HTR-8/SVneo (cell line): ENCODE data around the gene IRF4.

ENCODE experiments used
- DNase-seq: peaks from one replicate; pipeline ENCODE4 v3.0.0; 2011; ENCODE audit warnings: low spot score, mixed read lengths; ENCODE audit not compliant: insufficient read length
- FAIRE-seq: peaks from 2 replicates; lab custom pipeline; 2011; peaks lifted over from hg19 to GRCh38; lab: Jason Lieb, UNC

IRF4 gene

DNA sequence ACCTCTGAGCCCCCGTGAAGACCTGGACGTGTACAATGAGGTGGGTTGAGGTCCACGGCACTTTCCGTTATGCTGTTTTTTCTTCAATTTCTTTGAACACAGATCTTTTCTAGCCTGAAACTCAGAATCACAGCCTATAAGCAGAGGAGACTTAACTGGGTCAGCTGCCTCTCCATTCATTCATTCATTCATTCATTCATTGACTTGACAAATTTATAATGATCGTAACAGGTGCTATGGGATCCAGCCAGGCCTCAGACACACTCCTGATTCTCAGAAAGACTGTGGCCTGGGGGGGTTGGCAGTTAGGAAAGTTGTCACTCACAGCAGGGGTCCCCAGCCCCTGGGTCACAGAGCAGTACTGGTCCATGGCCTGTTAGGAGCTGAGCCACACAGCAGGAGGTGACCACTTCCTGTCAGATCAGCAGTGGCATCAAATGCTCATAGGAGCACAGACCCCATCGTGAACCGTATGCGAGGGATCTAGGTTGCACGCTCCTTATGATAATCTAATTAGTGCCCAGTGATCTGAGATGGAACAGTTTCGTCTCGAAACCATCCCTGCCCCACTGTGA, 38.6 kb upstream of the IRF4 start:
- FAIRE-seq (no peak), DNase-seq (no peak)

DNA sequence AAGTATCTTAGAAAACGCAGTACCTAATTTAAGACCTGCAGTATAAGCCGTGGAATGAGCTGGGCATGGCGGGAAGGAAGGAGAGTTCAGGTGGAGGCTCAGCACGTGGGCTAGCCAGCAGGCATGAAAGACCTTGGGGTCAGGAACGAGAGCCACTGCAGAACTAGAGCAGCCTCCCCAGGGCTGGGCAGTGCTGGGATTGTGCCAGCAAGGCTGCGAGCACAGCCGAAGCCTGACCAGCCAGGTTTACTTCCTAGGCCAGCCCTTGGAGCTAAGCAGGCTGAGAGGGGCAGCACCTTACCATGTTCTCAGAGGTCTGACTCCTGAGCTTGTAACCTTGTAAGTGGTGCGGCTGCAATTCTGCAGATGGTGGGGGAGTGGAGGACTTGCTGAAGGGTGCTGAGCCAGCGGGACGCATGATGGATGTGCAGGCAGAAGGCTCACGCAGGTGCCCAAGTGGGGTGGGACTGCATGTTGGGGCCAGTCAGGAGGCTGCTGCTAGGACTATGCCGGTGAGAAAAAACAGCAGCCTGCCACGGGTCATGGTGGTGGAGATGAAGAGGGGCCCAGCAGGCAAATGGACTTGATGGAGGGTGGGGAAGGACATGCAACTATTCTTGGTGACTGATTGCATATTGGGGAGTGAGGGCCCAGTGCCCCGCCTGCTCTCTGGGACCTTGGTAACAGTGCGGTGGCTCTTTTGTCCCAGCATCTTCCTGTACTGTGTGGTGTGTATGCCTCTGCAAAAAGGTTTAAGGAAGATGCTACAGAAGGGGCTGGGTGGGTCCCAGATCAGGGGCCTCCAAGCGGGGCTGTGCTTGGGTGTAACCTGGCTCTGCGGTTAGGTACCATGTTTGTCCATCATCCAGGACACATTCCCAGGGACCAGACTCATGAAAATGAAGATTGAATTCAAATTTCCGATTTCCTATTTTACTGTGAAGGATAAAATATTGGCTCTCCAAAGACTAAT, 37.6 kb upstream of the IRF4 start:
- FAIRE-seq (no peak), DNase-seq (no peak)

DNA sequence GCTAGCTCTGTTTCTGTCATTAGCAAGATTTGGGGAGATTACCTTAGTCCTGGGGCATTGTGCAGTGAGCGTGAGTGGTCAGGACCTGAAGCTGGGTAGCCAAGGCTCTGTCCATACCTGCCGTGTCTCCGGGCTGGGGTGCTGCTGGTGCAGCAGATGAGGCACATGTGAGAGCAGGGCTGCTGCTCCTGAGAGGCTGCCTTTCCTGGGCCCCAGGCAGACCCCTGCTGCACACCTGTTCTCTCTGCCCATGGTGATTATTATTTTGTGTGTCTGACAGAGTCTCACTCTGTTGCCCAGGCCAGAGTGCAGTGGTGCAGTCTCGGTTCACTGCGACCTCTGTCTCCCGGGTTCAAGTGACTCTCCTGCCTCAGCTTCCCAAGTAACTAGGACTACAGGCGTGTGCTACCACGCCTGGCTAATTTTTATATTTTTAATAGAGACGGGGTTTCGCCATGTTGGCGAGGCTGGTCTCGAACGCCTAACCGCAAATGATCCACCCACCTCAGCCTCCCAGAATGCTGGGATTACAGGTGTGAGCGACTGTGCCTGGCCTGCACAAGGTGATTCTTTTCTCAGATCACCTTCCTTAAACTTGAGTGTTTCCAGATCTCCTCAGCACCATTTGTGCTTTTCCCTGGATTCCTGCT, 36.8 kb upstream of the IRF4 start:
- FAIRE-seq (no peak), DNase-seq (no peak)

DNA sequence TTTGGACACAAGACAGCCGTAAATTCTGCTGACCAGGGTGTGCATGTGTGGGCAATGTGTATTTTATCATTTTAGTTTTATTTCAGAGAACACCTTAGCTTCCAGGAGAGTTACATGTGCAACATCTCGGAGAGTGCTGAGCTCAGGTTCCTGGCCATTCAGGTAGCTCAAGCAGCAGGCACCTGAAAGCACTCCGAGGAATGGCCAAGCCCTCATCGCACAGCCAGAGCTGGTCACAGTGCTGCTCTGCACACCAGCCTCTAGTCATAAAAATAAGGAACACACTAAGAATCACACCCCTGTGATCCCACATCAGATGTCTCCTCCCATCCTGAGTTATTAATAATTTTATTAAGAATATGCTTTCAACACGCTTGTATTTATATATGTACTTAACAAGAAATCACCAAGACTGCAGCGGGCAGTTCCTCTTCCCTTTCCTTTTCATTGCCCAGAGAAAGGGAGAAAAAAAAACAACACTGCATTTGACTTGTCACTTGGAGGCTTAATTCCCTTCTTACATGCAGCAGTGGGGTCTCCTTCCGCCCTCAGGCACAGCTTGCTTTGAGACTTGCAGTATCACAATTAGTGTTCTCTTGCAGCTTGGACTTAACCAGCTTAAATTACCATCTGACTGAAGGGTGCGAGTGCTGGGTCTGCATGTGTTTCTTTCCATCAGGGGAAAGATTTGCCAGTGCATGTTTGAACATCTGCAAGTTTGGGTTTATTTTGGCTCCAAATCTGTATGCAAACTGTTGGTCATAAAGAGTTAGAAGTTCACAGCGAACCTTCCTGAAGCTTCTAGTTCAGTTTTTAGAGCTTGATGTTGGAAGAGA, 36.0 kb upstream of the IRF4 start:
- FAIRE-seq (no peak), DNase-seq (no peak)

DNA sequence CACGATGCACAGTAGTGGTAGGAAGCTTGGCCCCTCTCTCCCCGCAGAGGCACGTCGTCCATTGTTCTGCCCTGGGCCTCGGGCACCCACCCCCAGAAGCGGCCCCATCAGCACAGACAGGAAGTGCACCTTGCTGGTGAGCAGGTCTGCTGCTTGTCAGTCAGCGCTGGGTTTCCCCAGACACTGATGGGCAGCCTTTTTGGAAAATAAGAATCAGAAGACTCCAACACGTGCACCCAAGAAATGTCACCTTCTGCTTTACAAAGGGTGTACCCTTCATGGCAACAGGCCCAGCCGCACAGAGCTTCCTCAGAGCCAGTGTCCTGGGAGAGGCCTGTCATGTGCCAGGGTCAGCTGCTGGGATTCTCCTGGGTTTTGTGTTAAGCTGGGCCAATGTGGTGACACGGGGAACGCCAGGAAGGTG, 34.7 kb upstream of the IRF4 start:
- FAIRE-seq: no peak
- DNase-seq: no peak

DNA sequence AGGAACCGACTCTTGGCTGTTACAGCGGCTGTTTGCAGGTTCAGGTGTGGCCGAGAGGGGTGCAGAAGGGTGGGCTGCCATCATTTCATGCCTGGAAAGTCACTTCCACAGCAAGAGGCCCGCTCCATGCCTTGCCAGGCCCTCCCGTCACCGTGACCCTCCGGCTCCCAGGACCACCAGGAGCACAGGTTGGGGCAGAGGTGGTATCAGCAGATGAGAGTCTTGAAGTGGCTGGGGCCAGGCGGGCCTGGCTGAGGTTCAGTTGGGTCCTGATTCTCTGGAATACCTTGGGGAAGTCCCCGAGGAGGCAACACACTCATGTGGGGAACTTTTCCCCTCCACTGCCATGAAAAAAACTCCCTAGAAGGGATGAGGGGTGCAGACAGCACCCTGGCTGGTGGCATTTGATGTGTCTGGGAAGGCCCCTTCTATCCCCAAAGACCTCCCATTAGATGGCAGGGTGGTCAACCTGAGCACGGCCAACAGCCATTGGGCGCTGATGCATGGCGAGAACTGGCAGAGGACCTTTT, 34.2 kb upstream of the IRF4 start:
- DNase-seq: no peak
- no peak for FAIRE-seq

DNA sequence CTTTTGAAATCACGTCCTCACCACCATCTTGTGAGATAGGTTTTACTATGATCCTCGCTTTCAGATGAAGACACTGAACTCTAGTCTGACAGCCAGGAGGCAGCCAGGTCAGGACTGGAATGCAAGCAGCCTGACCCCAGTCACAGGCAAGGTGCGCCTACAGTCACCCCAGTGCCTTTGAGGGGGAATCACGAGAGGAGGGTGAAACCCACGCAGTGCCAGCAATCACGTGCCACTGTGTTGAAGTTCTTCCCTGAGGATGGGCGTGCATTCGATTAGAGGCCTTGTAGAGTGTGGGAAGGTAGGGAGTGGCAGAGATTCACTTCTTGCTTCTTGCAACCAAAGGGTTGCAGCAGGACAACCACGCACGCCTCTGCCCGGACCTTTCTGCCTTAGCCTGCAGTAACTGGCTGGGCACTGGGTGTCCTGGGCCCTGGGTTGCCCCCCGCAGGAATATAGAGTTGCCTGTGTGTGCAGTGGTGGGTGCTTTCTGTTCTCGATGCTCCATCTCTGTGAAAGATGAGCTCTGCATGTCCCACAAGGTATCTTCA, 33.7 kb upstream of the IRF4 start:
- no peak for DNase-seq
- FAIRE-seq: no peak

DNA sequence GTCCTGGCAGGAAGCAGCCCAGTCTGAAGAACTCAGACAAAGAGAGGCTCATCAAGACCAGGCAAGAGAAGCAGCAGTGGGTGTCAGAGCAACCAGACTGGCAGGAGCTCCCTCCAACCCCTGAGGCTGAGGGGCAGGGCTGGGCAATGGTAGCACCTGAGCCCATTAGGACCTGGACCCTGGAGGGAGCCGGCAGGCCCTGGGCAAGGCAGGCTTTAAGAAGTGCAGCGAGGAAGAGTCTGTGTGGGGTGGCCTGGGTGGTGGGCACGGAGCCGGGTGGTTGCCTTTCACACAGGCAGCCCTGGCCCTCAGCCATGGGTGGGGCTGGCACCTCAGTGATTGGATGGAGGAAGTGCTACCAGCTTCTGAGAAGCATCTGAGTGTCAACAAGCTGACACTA, 33.1 kb upstream of the IRF4 start:
- no peak for FAIRE-seq
- DNase-seq: no peak

DNA sequence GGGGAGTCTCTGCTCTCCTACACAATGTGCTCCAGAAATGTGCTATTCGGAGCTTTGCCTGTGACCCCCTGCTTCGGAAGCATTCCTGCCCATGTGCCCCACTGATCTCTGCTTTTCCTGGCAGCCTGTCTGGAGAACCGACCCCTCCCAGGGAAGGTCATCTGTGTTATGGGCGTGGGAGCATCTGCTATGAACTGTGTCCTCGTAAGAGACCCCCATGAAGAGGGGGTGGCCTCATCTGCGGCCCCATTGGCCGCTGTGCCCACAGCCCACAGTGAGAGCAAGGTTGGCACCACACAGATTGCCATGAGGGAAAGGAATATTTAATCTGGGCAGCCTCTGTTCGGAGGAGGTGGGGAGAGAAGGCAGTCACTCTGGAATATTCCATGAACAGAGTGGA, 32.7 kb upstream of the IRF4 start:
- FAIRE-seq: no peak
- no peak for DNase-seq

DNA sequence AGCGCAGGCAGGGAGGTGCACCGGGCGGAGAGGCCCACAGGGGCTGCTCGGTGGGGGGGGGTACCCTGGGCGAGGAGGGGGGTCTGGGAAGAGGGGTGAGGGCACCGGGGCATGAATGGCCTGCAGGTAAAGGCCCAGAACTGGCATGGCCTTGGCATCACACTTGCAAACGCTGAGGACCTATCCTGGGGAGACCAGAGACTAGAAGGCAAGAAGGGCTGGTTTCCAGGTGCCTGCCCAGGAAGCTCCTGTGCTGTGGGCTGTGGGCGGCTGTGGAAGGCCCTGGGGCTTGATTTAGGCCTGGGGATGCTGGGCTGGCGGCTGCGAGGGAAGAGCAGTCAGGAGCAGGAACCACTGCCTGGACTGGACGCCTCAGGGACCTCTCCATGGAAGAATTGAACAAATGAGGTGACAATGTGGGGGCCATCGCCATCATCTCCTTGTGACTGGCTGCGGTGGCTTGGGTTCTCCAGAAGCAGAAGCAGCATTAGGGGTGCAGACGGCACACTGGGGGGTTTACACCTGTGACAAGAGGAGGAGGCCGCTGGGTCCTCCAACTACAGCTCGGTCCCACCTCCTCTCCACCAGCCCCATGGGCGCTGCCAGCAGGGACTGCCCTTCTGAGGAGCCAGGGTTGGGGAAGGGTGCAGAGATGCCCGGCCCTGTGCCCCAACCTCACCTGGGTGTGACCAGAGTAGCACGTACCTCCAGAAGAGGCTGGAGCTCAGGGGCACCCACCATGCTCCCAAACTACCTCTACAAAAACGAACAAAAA, 32.1 kb upstream of the IRF4 start:
- no peak for DNase-seq
- no peak for FAIRE-seq

DNA sequence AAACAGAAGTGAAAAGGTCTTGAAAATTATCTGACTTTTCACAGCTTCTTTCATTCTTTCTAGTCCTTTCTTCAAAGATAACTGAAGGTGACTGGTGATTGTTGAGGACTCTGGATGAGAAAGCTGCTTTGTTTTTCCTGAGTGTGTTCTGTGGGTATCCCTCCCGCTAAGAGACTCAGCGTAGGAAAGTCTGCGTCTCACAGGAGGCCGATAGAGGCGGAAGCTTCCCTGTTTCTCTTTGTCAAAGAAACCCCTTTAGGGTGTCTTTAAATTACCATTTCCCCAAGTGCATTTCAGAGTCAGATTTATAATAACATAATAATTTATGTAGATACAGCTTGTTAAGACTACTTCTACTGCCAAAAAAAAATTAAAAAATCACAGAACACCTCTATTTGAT, 31.2 kb upstream of the IRF4 start:
- FAIRE-seq: no peak
- DNase-seq: no peak

DNA sequence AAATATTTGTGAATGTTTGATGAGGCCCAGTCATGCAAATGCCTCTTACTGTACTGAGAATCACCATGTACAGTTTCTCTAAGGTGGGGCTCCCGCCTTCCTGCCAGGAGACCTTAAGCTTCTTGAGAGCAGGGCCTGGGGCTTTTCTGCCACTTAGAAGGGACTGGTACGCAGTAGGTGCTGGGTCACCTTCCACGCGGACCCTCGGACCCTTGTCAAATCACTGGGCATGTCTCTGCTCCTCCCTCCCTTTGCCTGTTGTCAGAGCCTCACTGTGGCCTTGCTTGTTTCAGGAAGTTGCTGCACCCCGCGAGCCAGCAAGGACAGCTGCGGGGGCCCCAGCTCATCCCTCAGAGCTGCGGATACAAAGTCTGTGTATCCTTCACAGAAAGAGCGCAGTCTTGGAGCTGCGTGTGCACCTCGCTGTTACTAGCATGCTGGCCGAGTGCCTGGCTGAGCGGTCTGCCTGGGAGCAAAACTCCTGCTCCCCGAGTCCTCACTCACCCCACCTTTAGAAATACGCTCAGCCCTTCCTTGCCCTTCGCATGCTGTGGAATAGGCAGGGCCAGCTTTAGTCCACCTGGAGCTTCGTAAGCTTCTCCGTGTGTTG, 30.7 kb upstream of the IRF4 start:
- FAIRE-seq (no peak), DNase-seq (no peak)

DNA sequence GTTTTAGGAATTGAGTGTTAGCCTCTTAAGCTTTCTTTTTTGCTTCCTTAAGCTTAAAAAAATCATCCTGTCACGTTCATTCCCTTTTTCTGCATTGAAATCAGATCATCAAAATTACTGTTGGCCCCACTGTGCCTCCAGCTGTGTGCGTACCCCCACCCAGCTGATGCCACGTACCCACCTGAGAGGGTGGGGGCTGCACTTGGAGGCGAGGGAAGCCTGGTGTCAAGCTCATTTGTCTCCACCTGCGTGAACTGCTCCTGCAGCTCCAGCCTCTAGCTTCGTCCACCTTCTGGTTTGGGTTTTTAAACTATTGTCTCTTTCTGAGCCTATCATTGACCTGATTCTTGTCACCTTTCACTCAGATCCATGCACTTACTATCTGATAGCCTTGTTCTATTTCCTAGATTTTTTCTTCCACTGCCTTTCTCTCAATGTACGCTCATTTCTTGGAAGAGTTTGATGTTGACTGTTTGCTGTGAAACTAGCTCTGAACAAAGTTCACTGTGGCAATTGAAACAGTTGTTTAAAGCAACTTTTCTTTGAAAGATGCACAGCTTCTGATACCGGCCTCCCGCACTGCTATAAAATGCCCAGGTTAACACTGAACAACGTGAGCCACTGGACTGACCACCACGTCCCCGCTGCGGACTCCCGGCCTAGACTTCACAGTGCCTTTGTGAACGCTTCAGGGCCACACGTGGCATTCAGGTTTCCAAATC, 30.0 kb upstream of the IRF4 start:
- FAIRE-seq (no peak), DNase-seq (no peak)

DNA sequence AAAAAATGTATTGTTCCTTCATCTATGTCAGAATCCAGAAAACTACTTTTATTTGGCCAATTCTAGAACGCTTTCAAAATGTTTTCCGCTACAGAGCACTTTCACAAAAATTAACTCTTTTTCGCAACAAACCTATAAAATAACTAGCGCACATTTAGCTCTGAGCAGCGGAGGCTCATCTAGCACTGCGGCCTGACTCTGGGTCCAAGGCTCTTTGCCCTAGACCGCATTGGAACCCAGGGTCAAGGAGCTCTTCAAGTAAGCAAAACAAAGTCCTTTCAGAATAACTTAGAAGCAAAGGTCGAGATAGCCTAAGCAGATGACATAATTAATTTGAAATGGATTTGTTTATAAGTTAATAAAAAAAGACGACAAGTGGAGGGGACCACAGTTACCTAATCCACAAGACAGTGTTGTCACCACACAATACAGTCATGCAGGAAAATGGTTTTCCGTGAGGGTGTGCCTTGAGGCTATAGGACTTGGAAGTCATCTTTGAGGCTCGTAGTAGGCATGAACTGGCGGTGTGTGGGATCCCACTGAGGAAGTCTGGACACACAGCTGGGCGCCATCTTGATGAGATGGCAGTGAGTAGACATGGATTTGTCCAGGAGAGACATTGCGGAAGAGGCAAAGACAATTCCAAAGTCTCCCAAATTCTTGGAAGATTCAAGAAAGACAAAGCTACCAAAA, 29.2 kb upstream of the IRF4 start:
- DNase-seq (no peak), FAIRE-seq (no peak)

DNA sequence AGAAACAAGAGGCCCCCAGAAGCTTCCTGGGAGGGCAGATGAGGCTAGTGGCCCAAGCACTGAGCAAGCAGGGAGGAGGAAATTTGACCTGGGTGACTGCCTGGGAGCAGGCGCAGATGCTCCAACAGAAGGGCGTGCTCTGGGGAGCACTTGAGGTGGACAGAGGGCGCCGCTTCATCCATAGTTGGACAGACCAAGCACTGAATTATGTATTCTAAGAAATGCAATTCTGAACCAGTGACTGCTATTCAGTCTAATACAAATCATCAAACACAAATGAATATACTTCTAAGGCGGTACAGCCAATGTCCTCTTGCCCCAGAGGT, 28.7 kb upstream of the IRF4 start:
- FAIRE-seq (no peak), DNase-seq (no peak)

DNA sequence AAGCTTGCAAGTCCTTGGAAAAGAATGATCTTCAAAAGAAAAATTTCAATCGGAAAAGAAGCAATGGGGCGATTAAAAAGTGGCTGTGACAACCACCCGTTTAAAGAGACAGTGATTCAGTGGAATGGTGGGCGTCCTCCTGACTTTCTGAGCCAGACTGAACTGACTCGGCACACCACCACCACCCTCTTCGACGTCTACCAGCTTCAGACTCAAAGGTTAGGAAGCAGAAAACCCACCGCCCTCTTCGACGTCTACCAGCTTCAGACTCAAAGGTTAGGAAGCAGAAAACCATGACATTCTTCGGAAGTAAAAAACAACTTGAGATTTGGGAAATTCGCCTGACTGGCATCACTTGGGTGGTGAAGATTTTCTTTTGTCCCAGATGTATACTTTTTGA, 28.3 kb upstream of the IRF4 start:
- no peak for FAIRE-seq

DNA sequence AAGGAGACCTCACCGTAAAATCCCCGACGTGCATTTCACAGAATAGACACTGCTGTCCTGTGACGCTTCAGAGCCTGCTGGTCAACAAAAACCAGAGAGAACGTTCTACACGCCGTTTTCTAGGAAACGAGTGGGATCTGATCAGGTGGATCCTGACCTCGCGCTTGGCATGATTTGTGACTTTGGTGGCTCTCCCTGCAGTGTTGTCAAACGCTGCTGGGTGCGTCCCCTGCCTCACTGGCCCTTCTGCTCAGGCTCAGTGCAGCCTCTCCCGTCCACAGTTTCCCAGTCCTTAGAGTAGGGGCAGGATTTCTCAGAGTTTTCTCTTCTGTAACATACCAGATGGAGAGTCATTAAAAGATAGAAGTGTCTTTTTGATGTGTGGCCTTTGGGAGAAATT, 27.6 kb upstream of the IRF4 start:
- no peak for DNase-seq
- no peak for FAIRE-seq

More for the DNA sequence above, 28.3 kb upstream of the IRF4 start:
- DNase-seq: no peak
